Suprapubic skin (tissue), 4 donors: Measurements from ENCODE around the gene UACA.
"Not testable (repeated sequence)": the region's sequence is repeated elsewhere in the genome, so short reads cannot be mapped to it uniquely, and the experiment has no call there.

Source experiments
- EP300 ChIP-seq: sonication (generic); formaldehyde crosslinking; IDR thresholded peaks from one replicate; pipeline ENCODE4 v1.6.1; 2017; ENCODE audit warnings: antibody characterized with exemption
- POLR2A ChIP-seq, 2 donors: fragments of 450-650 bp; IDR thresholded peaks; one replicate each; pipeline ENCODE4 v1.6.1; 2017; ENCODE audit warnings: antibody characterized with exemption in 2 of 2, mild to moderate bottlenecking in 2 of 2, moderate library complexity in 2 of 2
- POLR2AphosphoS5 ChIP-seq, 3 donors: sonication (generic); formaldehyde crosslinking; IDR thresholded peaks; one replicate each; pipeline ENCODE4 v1.6.1; 2017; ENCODE audit warnings: antibody characterized with exemption in 3 of 3
- TF ChIP-seq, protein P1 (sequence below), 2 donors: fragments of 200-600 bp in 1 of 2; fragments of 450-650 bp in 1 of 2; sonication (generic) in 1 of 2; IDR thresholded peaks; one replicate each; pipeline ENCODE4 v1.5.1; 2016 to 2019; ENCODE audit warnings: antibody characterized with exemption in 2 of 2, mild to moderate bottlenecking in 1 of 2, moderate library complexity in 1 of 2

DNA sequence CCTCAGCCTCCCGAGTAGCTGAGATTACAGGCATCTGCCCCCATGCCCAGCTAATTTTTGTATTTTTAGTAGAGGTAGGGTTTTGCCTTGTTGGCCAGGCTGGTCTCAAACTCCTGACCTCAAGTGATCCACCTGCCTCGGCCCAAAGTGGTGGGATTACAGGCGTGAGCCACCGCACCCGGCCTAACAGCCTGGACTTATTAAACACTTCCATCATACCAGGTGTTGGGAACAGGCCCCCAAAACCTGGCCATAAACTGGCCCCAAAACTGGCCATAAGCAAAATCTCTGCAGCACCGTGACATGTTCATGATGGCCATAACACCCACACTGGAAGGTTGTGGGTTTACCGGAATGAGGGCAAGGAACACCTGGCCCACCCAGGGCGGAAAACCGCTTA lies 41.0 kb upstream of the UACA start:
- not testable (repeated sequence) for TF ChIP-seq POLR2A (IDR thresholded peaks at IDR 0.05); EP300; POLR2AphosphoS5 (IDR thresholded peaks at IDR 0.05)
- TF ChIP-seq, protein P1, sequence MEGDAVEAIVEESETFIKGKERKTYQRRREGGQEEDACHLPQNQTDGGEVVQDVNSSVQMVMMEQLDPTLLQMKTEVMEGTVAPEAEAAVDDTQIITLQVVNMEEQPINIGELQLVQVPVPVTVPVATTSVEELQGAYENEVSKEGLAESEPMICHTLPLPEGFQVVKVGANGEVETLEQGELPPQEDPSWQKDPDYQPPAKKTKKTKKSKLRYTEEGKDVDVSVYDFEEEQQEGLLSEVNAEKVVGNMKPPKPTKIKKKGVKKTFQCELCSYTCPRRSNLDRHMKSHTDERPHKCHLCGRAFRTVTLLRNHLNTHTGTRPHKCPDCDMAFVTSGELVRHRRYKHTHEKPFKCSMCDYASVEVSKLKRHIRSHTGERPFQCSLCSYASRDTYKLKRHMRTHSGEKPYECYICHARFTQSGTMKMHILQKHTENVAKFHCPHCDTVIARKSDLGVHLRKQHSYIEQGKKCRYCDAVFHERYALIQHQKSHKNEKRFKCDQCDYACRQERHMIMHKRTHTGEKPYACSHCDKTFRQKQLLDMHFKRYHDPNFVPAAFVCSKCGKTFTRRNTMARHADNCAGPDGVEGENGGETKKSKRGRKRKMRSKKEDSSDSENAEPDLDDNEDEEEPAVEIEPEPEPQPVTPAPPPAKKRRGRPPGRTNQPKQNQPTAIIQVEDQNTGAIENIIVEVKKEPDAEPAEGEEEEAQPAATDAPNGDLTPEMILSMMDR (IDR thresholded peaks at IDR 0.05): not testable (repeated sequence)
